Large intestine (tissue), 3 donors: Measurements from ENCODE around the gene TMEM204. TPM values are rescaled to one million over a fixed set of nuclear protein-coding genes. Genes with fewer than 3 reads are reported as not detected.

Experiments used
- DNase-seq, 2 donors: peaks; one replicate each; pipeline versions ENCODE4 v3.0.0 to v3.0.0-alpha.2; 2013
- H3K27ac ChIP-seq: one replicate; pipeline ENCODE4 v1.5.1; 2013; ENCODE audit warnings: low read length
- H3K27me3 ChIP-seq: 2 replicates; pipeline ENCODE4 v1.6.1; 2013; ENCODE audit warnings: low read length; ENCODE audit not compliant: control insufficient read depth, insufficient read depth
- H3K36me3 ChIP-seq: 2 replicates; pipeline ENCODE4 v1.6.1; 2013; ENCODE audit warnings: low read length; ENCODE audit not compliant: control insufficient read depth, insufficient read depth
- H3K4me1 ChIP-seq: one replicate; pipeline ENCODE4 v1.6.1; 2013; ENCODE audit warnings: low read length; ENCODE audit not compliant: control insufficient read depth, insufficient read depth
- H3K4me3 ChIP-seq: one replicate; pipeline ENCODE4 v1.5.1; 2013; ENCODE audit warnings: low read length
- H3K9me3 ChIP-seq: one replicate; pipeline ENCODE4 v1.6.1; 2013; ENCODE audit warnings: mild to moderate bottlenecking, low read depth, low read length, moderate library complexity; ENCODE audit not compliant: control insufficient read depth
- WGBS: methylation state at CpG from one replicate; pipeline ENCODE4 v1.1.5; 2013; ENCODE audit warnings: low lambda C conversion rate; ENCODE audit not compliant: insufficient coverage; 5-methylcytosine and 5-hydroxymethylcytosine counted together
- polyA plus RNA-seq: library from polyadenylated mRNA; unstranded; fragments of 120-200 nt; gene quantifications from one replicate; pipeline ENCODE4 v1.2.1, GENCODE V29; 2013

Gene TMEM204
- polyA plus RNA-seq, 1 donor, result 9.4 TPM

GRCh38 chr16:1571012-1571671 is 37.7 kb downstream of the TMEM204 start:
- H3K9me3 ChIP-seq, result no peaks in the 10 kb centered on the region
- WGBS, result no CpG with 5 or more reads among the region's 7 CpGs
- no peak overlapping the region for H3K4me3 ChIP-seq
- H3K4me1 ChIP-seq, result no peaks in the 10 kb centered on the region
- no peaks in the 10 kb centered on the region for H3K27me3 ChIP-seq
- no peak for DNase-seq
- no peak overlapping the region for H3K27ac ChIP-seq
- H3K36me3 ChIP-seq, result peaks cover 14% of the 10 kb centered on the region

- WGBS, result no CpG with 5 or more reads among the region's 7 CpGs
These were observed 39.2 kb downstream of the TMEM204 start for GRCh38 chr16:1572673-1573072.

GRCh38 chr16:1573301-1573700 is 39.8 kb downstream of the TMEM204 start:
- H3K36me3 ChIP-seq, result peaks cover 14% of the 10 kb centered on the region
- H3K27ac ChIP-seq, result no peak overlapping the region
- H3K27me3 ChIP-seq, result no peaks in the 10 kb centered on the region
- no peak for DNase-seq
- H3K4me3 ChIP-seq, result no peak overlapping the region
- H3K4me1 ChIP-seq, result no peaks in the 10 kb centered on the region
- no peaks in the 10 kb centered on the region for H3K9me3 ChIP-seq
- WGBS, result no CpG with 5 or more reads among the region's 5 CpGs

More at GRCh38 chr16:1572673-1573072, 39.2 kb downstream of the TMEM204 start:
- no peaks in the 10 kb centered on the region for H3K4me1 ChIP-seq
- no peak for DNase-seq
- H3K4me3 ChIP-seq, result no peak overlapping the region
- no peaks in the 10 kb centered on the region for H3K9me3 ChIP-seq
- H3K36me3 ChIP-seq, result peaks cover 14% of the 10 kb centered on the region
- no peaks in the 10 kb centered on the region for H3K27me3 ChIP-seq
- H3K27ac ChIP-seq, result no peak overlapping the region

- Histone ChIP-seq H3K27ac (no peak overlapping the region), H3K27me3 (no peaks in the 10 kb centered on the region), H3K4me3 (no peak overlapping the region), H3K9me3 (no peaks in the 10 kb centered on the region), H3K36me3 (peaks cover 15% of the 10 kb centered on the region), H3K4me1 (no peaks in the 10 kb centered on the region)
- DNase-seq, result no peak
These were observed 42.1 kb downstream of the TMEM204 start for GRCh38 chr16:1575578-1575977.

GRCh38 chr16:1579214-1579613 is 45.7 kb downstream of the TMEM204 start:
- no CpG with 5 or more reads among the region's 5 CpGs for WGBS
- H3K27ac ChIP-seq, result no peak overlapping the region
- H3K9me3 ChIP-seq, result no peaks in the 10 kb centered on the region
- H3K36me3 ChIP-seq, result peaks cover 27% of the 10 kb centered on the region
- H3K4me1 ChIP-seq, result no peaks in the 10 kb centered on the region
- no peaks in the 10 kb centered on the region for H3K27me3 ChIP-seq
- DNase-seq, result no peak
- no peak overlapping the region for H3K4me3 ChIP-seq

GRCh38 chr16:1580256-1580655 is 46.8 kb downstream of the TMEM204 start:
- no peak overlapping the region for H3K27ac ChIP-seq
- no peaks in the 10 kb centered on the region for H3K27me3 ChIP-seq
- H3K9me3 ChIP-seq, result no peaks in the 10 kb centered on the region
- no peak overlapping the region for H3K4me3 ChIP-seq
- no peaks in the 10 kb centered on the region for H3K4me1 ChIP-seq
- no CpG with 5 or more reads among the region's 12 CpGs for WGBS
- H3K36me3 ChIP-seq, result peaks cover 33% of the 10 kb centered on the region
- no peak for DNase-seq

- DNase-seq, result peak; percentile 4 to 8
- no peak overlapping the region for H3K27ac ChIP-seq
- WGBS, result no CpG with 5 or more reads among the region's 6 CpGs
- no peaks in the 10 kb centered on the region for H3K4me1 ChIP-seq
- no peaks in the 10 kb centered on the region for H3K9me3 ChIP-seq
- no peaks in the 10 kb centered on the region for H3K27me3 ChIP-seq
- H3K36me3 ChIP-seq, result peaks cover 34% of the 10 kb centered on the region
- H3K4me3 ChIP-seq, result no peak overlapping the region
These were observed 47.5 kb downstream of the TMEM204 start for GRCh38 chr16:1580956-1581355.

- Histone ChIP-seq H3K9me3 (no peaks in the 10 kb centered on the region), H3K4me1 (no peaks in the 10 kb centered on the region), H3K4me3 (no peak overlapping the region), H3K27ac (no peak overlapping the region), H3K27me3 (no peaks in the 10 kb centered on the region), H3K36me3 (peaks cover 41% of the 10 kb centered on the region)
- 93% methylated on average over 3 of the region's 9 CpGs for WGBS
- no peak for DNase-seq
These were observed 48.3 kb downstream of the TMEM204 start for GRCh38 chr16:1581804-1582203.

- H3K36me3 ChIP-seq, result peaks cover 47% of the 10 kb centered on the region
- no peaks in the 10 kb centered on the region for H3K4me1 ChIP-seq
- no peak for DNase-seq
- no peaks in the 10 kb centered on the region for H3K27me3 ChIP-seq
- no peak overlapping the region for H3K27ac ChIP-seq
- H3K9me3 ChIP-seq, result no peaks in the 10 kb centered on the region
- no peak overlapping the region for H3K4me3 ChIP-seq
- WGBS, result 92% methylated on average over 2 of the region's 15 CpGs
These were observed 49.7 kb downstream of the TMEM204 start for GRCh38 chr16:1583180-1583579.

- Histone ChIP-seq H3K4me3 (no peak overlapping the region), H3K36me3 (peaks cover 54% of the 10 kb centered on the region), H3K9me3 (no peaks in the 10 kb centered on the region), H3K27ac (no peak overlapping the region), H3K4me1 (no peaks in the 10 kb centered on the region), H3K27me3 (no peaks in the 10 kb centered on the region)
- DNase-seq, result no peak
- WGBS, result 78% methylated on average over 2 of the region's 8 CpGs
These were observed 51.5 kb downstream of the TMEM204 start for GRCh38 chr16:1584926-1585484.

GRCh38 chr16:1590366-1590765 is 56.9 kb downstream of the TMEM204 start:
- H3K27ac ChIP-seq, result no peak overlapping the region
- peaks cover 33% of the 10 kb centered on the region for H3K36me3 ChIP-seq
- WGBS, result 67% methylated on average over 1 of the region's 6 CpGs
- no peak for DNase-seq
- no peaks in the 10 kb centered on the region for H3K4me1 ChIP-seq
- H3K27me3 ChIP-seq, result no peaks in the 10 kb centered on the region
- no peaks in the 10 kb centered on the region for H3K9me3 ChIP-seq
- H3K4me3 ChIP-seq, result no peak overlapping the region
